IMR-90 (cell line): ENCODE measurements around the gene ZNF526. TPM values are rescaled to one million over a fixed set of nuclear protein-coding genes. Genes with fewer than 3 reads are reported as not detected.

Experiments used
- ATAC-seq: fragments of 200-7000 bp; cut with Tn5 transposase; 2 replicates; pipeline ENCODE4 v1.9.1; 2020; ENCODE audit warnings: low read depth, mild to moderate bottlenecking, moderate library complexity
- BruUV-seq: library from RNA; stranded (reverse); fragments of 400-500 nt; replicated peaks from 2 replicates; lab custom pipeline; 2021; lab: Mats Ljungman, UMichigan
- CTCF ChIA-PET: fragments of 300-600 bp; formaldehyde crosslinking; extraction: SDS; loops from one replicate; lab custom pipeline; 2021; ENCODE audit warnings: antibody characterized with exemption; lab: Yijun Ruan, JAX
- POLR2A ChIA-PET: fragments of 300-600 bp; sonication (Branson Sonifier 250); formaldehyde crosslinking; loops from one replicate; lab custom pipeline; 2022; ENCODE audit warnings: antibody characterized with exemption; ENCODE audit not compliant: unreplicated experiment; lab: Charles Lee
- DNase-seq: peaks from one replicate; pipeline ENCODE4 v3.0.0; 2013
- H2AFZ ChIP-seq: replicated peaks from 2 replicates; pipeline ENCODE3; 2013; ENCODE audit warnings: low read length, mild to moderate bottlenecking; ENCODE audit not compliant: poor library complexity
- H2AK5ac ChIP-seq: 2 replicates; pipeline ENCODE4 v1.6.1; 2013; ENCODE audit warnings: low read depth, low read length, inconsistent platforms
- H2AK9ac ChIP-seq: replicated peaks from 2 replicates; pipeline ENCODE3; 2013; ENCODE audit warnings: mild to moderate bottlenecking, low read depth, low read length, moderate library complexity; ENCODE audit not compliant: poor library complexity
- H2BK120ac ChIP-seq: 2 replicates; pipeline ENCODE4 v1.6.1; 2013; ENCODE audit warnings: low read depth, low read length, inconsistent platforms
- H2BK15ac ChIP-seq: 3 replicates; pipeline ENCODE4 v1.6.1; 2013; ENCODE audit warnings: low read depth, low read length, inconsistent platforms
- H2BK20ac ChIP-seq: 2 replicates; pipeline ENCODE4 v1.6.1; 2013; ENCODE audit warnings: low read depth, mild to moderate bottlenecking, inconsistent platforms, low read length, moderate library complexity
- H2BK5ac ChIP-seq: 2 replicates; pipeline ENCODE4 v1.6.1; 2013; ENCODE audit warnings: mild to moderate bottlenecking, low read depth, low read length, inconsistent platforms; ENCODE audit not compliant: poor library complexity, severe bottlenecking
- H3K14ac ChIP-seq: replicated peaks from 2 replicates; pipeline ENCODE4 v1.6.1; 2013; ENCODE audit warnings: low read depth, low read length, inconsistent platforms
- H3K18ac ChIP-seq: 2 replicates; pipeline ENCODE4 v1.6.1; 2013; ENCODE audit warnings: low read depth, low read length, control low read depth
- H3K23ac ChIP-seq: 2 replicates; pipeline ENCODE4 v1.6.1; 2013; ENCODE audit warnings: low read depth, low read length, inconsistent platforms
- H3K27ac ChIP-seq: 2 replicates; pipeline ENCODE4 v1.5.1; 2013; ENCODE audit warnings: mild to moderate bottlenecking, control low read depth, low read length; ENCODE audit not compliant: insufficient read depth
- H3K27me3 ChIP-seq: 2 replicates; pipeline ENCODE4 v1.6.1; 2013; ENCODE audit warnings: low read length; ENCODE audit not compliant: control insufficient read depth, insufficient read depth
- H3K36me3 ChIP-seq: 2 replicates; pipeline ENCODE4 v1.6.1; 2013; ENCODE audit warnings: low read length, mixed read lengths; ENCODE audit not compliant: control insufficient read depth, insufficient read depth
- H3K4ac ChIP-seq: 2 replicates; pipeline ENCODE4 v1.6.1; 2013; ENCODE audit warnings: low read depth, low read length, inconsistent platforms
- H3K4me1 ChIP-seq: 2 replicates; pipeline ENCODE4 v1.6.1; 2013; ENCODE audit warnings: low read length, mixed read lengths; ENCODE audit not compliant: control insufficient read depth, insufficient read depth
- H3K4me2 ChIP-seq: 2 replicates; pipeline ENCODE4 v1.6.1; 2013; ENCODE audit warnings: low read depth, mild to moderate bottlenecking, control low read depth, low read length, moderate library complexity
- H3K4me3 ChIP-seq: 2 replicates; pipeline ENCODE4 v1.5.1; 2013; ENCODE audit warnings: low read depth, mild to moderate bottlenecking, control low read depth, low read length, moderate library complexity; ENCODE audit not compliant: insufficient read depth
- H3K56ac ChIP-seq: 2 replicates; pipeline ENCODE4 v1.6.1; 2013; ENCODE audit warnings: low read length, inconsistent platforms; ENCODE audit not compliant: insufficient read depth; ENCODE audit errors: extremely low read depth
- H3K79me1 ChIP-seq, 2 experiments: 2 replicates each; pipeline ENCODE4 v1.6.1; 2013; ENCODE audit warnings: low read length in 2 of 2, inconsistent platforms in 1 of 2, low read depth in 1 of 2
- H3K9ac ChIP-seq: 2 replicates; pipeline ENCODE4 v1.6.1; 2013; ENCODE audit warnings: low read depth, low read length, control low read depth
- H3K9me1 ChIP-seq: 2 replicates; pipeline ENCODE4 v1.6.1; 2013; ENCODE audit warnings: low read length, inconsistent platforms; ENCODE audit not compliant: insufficient read depth
- H3K9me3 ChIP-seq: 2 replicates; pipeline ENCODE4 v1.6.1; 2013; ENCODE audit warnings: low read length; ENCODE audit not compliant: control insufficient read depth, insufficient read depth
- H4K20me1 ChIP-seq: 2 replicates; pipeline ENCODE4 v1.6.1; 2013; ENCODE audit warnings: low read length, inconsistent platforms; ENCODE audit not compliant: insufficient read depth
- H4K5ac ChIP-seq: 2 replicates; pipeline ENCODE4 v1.6.1; 2013; ENCODE audit warnings: mild to moderate bottlenecking, low read depth, low read length, control low read depth
- H4K8ac ChIP-seq, 2 experiments: 2 replicates each; pipeline ENCODE4 v1.6.1; 2013; ENCODE audit warnings: low read depth in 2 of 2, low read length in 2 of 2, control low read depth in 1 of 2, inconsistent platforms in 1 of 2
- H4K91ac ChIP-seq: 2 replicates; pipeline ENCODE4 v1.6.1; 2013; ENCODE audit warnings: low read depth, low read length, inconsistent platforms; ENCODE audit not compliant: insufficient read depth
- BHLHE40 ChIP-seq: fragments of 150-350 bp; IDR thresholded peaks from 2 replicates; pipeline ENCODE4 v1.6.1; 2016; ENCODE audit warnings: mild to moderate bottlenecking, low read depth, low read length
- CEBPB ChIP-seq: IDR thresholded peaks from 2 replicates; pipeline ENCODE4 v1.6.1; 2012; ENCODE audit warnings: low read depth, low read length, improper control_type of control experiment
- CHD1 ChIP-seq: IDR thresholded peaks from 2 replicates; pipeline ENCODE4 v1.6.1; 2012; ENCODE audit warnings: low read depth, low read length, improper control_type of control experiment
- FOS ChIP-seq: fragments of 150-350 bp; IDR thresholded peaks from 2 replicates; pipeline ENCODE4 v1.6.1; 2016; ENCODE audit warnings: low read depth, low read length
- MAFK ChIP-seq: IDR thresholded peaks from 2 replicates; pipeline ENCODE4 v1.6.1; 2012; ENCODE audit warnings: low read depth, low read length, improper control_type of control experiment
- MAZ ChIP-seq: IDR thresholded peaks from 2 replicates; pipeline ENCODE4 v1.6.1; 2012; ENCODE audit warnings: low read depth, mild to moderate bottlenecking, low read length, improper control_type of control experiment, moderate library complexity, borderline replicate concordance
- POLR2A ChIP-seq: IDR thresholded peaks from 2 replicates; pipeline ENCODE4 v1.6.1; 2012; ENCODE audit warnings: mild to moderate bottlenecking, low read depth, low read length
- RFX5 ChIP-seq: IDR thresholded peaks from 2 replicates; pipeline ENCODE4 v1.8.0; 2012; ENCODE audit warnings: low read depth, mild to moderate bottlenecking, low read length, moderate library complexity
- WGBS, 2 experiments: methylation state at CpG; one replicate each; pipeline versions ENCODE4 v1.1.5 to v1.1.7; 2013; ENCODE audit warnings: missing lambda C conversion rate in 2 of 2; ENCODE audit not compliant: insufficient read length in 1 of 2; ENCODE audit errors: extremely low coverage in 2 of 2; 5-methylcytosine and 5-hydroxymethylcytosine counted together
- dilution Hi-C: fragments of 300-500 bp; cut with HindIII; formaldehyde crosslinking; loops from one replicate; pipeline ENCODE4 v1.14.3; 2018; ENCODE audit warnings: low sequenced_read_pairs; ENCODE audit not compliant: unreplicated experiment
- in situ Hi-C: fragments of 300-500 bp; cut with MboI; formaldehyde crosslinking; loops from 3 replicates; pipeline ENCODE4 v1.14.3; 2019; ENCODE audit warnings: low sequenced_read_pairs, inconsistent platforms, mixed read lengths
- intact Hi-C: fragments of 100-400 bp; cut with micrococcal nuclease; formaldehyde crosslinking; loops from 2 replicates; pipeline ENCODE4 v1.10.0; 2022
- polyA plus RNA-seq, 3 experiments: library from polyadenylated mRNA; depleted of rRNA; stranded (reverse); fragments of >200 nt; gene quantifications; 2 replicates each; pipeline ENCODE4 v1.2.3, GENCODE V29; 2012; ENCODE audit warnings: low replicate concordance in 1 of 3
- total RNA-seq: library from RNA; depleted of rRNA; stranded (reverse); fragments of >200 nt; gene quantifications from 2 replicates; pipeline ENCODE4 v1.2.3, GENCODE V29; 2012
- TF ChIP-seq, protein P1 (sequence below): fragments of 150-350 bp; IDR thresholded peaks from 2 replicates; pipeline ENCODE4 v1.6.1; 2016; ENCODE audit warnings: low read depth, mild to moderate bottlenecking, low read length, moderate library complexity, borderline replicate concordance
- TF ChIP-seq, protein P2 (sequence below): conservative IDR thresholded peaks from 2 replicates; pipeline ENCODE4 v1.5.1; 2012; ENCODE audit warnings: mild to moderate bottlenecking, low read depth, low read length, improper control_type of control experiment

The ZNF526 gene
- total and polyA plus RNA-seq, 2 of the 4 experiments (the other 2 are of a cell fraction): 7.3 to 13.6 TPM

DNA sequence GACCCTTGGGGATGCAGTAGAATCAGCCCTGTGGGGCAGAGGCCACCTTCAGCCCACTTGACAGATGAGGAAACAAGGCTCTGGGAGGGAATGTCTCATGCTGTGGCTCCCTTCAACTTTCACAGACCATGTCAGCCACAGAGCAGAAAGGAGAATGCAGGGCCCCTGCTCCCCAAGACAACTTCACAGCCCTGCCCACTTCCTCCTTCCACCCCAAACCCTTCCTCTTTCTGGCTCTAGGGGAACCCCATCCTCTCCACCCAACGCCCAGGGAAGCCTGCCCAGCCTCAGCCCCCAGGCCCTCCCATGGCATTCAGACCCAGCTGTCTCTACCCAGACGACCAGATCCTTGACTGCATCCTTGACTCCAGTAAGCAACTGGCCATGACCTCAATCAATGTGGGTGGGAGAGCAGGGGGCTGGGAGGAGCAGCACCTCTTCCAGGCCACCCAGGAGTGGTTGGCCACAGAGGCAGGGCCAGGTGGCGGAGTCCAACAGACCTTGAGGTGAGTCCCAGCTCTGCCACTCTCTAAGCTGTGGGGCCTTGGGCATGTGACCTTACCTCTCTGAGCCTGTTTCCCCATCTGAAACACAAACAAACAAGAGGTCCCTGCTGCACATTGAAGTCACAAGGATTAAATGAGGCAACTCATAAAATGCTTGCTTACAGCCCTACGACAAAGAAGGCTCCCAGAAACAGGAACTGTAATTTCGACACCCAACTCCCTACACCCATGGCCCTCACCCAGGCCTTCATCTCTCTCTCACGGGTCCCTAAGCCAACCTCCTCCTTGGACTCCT lies 18.4 kb upstream of the ZNF526 start:
- peaks cover 19 to 82% of the 10 kb centered on the region in 2 experiments for H3K79me1 ChIP-seq
- ChIA-PET POLR2A (no interaction called here), CTCF (no interaction called here)
- in situ Hi-C loops (no loop called here), intact Hi-C loops (no loop called here), dilution Hi-C loops (no loop called here)
- H2AK5ac ChIP-seq: no peak overlapping the region
- H2AK9ac ChIP-seq: no peak overlapping the region
- no peak overlapping the region for H3K14ac ChIP-seq
- ATAC-seq (no peak), DNase-seq (no peak)
- no peak for TF ChIP-seq RFX5
- TF ChIP-seq POLR2A: no peak
- no peak for TF ChIP-seq BHLHE40
- no peak for TF ChIP-seq FOS
- TF ChIP-seq, protein P1, sequence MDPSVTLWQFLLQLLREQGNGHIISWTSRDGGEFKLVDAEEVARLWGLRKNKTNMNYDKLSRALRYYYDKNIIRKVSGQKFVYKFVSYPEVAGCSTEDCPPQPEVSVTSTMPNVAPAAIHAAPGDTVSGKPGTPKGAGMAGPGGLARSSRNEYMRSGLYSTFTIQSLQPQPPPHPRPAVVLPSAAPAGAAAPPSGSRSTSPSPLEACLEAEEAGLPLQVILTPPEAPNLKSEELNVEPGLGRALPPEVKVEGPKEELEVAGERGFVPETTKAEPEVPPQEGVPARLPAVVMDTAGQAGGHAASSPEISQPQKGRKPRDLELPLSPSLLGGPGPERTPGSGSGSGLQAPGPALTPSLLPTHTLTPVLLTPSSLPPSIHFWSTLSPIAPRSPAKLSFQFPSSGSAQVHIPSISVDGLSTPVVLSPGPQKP: no peak
- no peak for TF ChIP-seq CHD1
- no peak for TF ChIP-seq MAFK
- TF ChIP-seq, protein P2, sequence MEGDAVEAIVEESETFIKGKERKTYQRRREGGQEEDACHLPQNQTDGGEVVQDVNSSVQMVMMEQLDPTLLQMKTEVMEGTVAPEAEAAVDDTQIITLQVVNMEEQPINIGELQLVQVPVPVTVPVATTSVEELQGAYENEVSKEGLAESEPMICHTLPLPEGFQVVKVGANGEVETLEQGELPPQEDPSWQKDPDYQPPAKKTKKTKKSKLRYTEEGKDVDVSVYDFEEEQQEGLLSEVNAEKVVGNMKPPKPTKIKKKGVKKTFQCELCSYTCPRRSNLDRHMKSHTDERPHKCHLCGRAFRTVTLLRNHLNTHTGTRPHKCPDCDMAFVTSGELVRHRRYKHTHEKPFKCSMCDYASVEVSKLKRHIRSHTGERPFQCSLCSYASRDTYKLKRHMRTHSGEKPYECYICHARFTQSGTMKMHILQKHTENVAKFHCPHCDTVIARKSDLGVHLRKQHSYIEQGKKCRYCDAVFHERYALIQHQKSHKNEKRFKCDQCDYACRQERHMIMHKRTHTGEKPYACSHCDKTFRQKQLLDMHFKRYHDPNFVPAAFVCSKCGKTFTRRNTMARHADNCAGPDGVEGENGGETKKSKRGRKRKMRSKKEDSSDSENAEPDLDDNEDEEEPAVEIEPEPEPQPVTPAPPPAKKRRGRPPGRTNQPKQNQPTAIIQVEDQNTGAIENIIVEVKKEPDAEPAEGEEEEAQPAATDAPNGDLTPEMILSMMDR: no peak
- no peak for TF ChIP-seq CEBPB
- TF ChIP-seq MAZ: no peak
- H2AFZ ChIP-seq: no peak overlapping the region
- H3K4me2 ChIP-seq: no peak overlapping the region
- no peak overlapping the region for H2BK120ac ChIP-seq
- no peak overlapping the region for H3K4me3 ChIP-seq
- H3K9me3 ChIP-seq: no peaks in the 10 kb centered on the region
- H3K4ac ChIP-seq: no peak overlapping the region
- H3K27me3 ChIP-seq: no peaks in the 10 kb centered on the region
- no peak overlapping the region for H3K9ac ChIP-seq
- no peak overlapping the region for H4K91ac ChIP-seq
- no peak overlapping the region for H3K56ac ChIP-seq
- no peak overlapping the region for H3K23ac ChIP-seq
- H3K4me1 ChIP-seq: peaks cover 3% of the 10 kb centered on the region; the same call in 1 of the 2 replicates
- H3K9me1 ChIP-seq: peaks cover 33% of the 10 kb centered on the region
- no peak overlapping the region for H2BK20ac ChIP-seq
- WGBS, 2 experiments: no CpG with 5 or more reads among the region's 6 CpGs
- H4K8ac ChIP-seq: no peak overlapping the region
- peaks cover 61% of the 10 kb centered on the region for H3K36me3 ChIP-seq
- no peak overlapping the region for H2BK5ac ChIP-seq
- H3K27ac ChIP-seq: no peak overlapping the region
- no peak overlapping the region for H4K5ac ChIP-seq
- no TSS peak for BruUV-seq
- no peak overlapping the region for H3K18ac ChIP-seq
- peaks cover 9% of the 10 kb centered on the region for H4K20me1 ChIP-seq
- no peak overlapping the region for H2BK15ac ChIP-seq
